Urothelium cell line (cell line): ENCODE data around the gene BTBD10.

Source experiments
- DNase-seq: peaks from one replicate; pipeline ENCODE4 v3.0.0; 2011; ENCODE audit warnings: low spot score, mixed read lengths
- FAIRE-seq: peaks from 2 replicates; lab custom pipeline; 2011; peaks lifted over from hg19 to GRCh38; lab: Jason Lieb, UNC

Gene BTBD10

DNA sequence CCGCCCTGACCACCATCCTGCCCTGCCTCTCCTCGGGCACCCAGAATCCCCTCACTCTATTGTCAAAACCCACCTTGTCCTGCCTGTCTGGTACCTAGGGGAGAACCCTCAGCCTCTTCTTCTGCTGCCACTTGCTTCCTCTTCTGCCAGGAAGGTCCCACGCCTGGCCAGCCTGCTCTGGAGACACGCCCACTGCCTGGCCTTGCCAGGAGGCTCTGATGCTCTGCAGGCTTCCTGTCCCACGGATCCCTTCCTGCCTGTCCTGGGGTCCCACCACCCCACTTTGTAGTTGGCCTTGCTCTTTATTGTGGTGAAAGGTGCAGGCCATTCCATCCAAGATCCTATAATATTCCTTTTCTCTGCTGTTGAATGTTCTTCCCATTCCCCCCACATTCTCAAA is 122.0 kb downstream of the BTBD10 start:
- DNase-seq (no peak), FAIRE-seq (no peak)

GRCh38 chr11:13339195-13340153 is 123.5 kb downstream of the BTBD10 start:
- FAIRE-seq (peak; percentile 89), DNase-seq (peak; percentile 88)

DNA sequence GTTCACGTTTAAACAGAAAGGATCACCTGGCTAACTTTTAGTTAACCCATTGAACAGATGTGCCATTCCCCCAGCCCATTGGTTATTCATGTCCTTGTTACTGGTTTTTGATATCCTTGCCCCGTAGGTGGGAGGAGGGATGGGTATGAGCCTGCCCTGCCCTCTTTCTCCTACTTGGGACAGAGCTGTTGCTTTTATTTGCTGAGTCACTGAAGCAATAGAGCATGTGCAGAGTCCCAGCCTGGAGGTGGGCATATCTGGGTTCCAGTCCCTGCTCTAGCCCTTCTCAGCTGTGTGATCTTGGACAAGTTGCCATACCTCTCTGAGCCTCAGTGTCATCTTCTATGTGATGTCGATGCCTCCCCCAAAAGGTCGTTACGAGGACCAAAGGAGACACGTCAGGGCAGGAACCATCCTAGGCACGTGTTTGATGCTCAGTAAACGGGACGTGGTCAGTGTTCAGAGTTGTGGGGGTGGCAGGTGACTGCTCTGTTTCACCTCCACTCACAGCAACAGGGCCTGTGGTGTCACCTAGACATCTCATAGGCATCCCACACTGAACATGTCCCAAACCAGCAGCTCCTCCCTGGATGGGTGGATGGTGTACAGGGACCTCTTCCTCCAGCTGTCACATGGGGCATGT is 124.5 kb downstream of the BTBD10 start:
- peak; percentile 66 for DNase-seq
- no peak for FAIRE-seq

- DNase-seq (peak; percentile 44), FAIRE-seq (no peak)
Observed at GRCh38 chr11:13338019-13338426, 125.0 kb downstream of the BTBD10 start.
